Measurements from ENCODE around the gene LHFPL6.

LHFPL6 gene

DNA sequence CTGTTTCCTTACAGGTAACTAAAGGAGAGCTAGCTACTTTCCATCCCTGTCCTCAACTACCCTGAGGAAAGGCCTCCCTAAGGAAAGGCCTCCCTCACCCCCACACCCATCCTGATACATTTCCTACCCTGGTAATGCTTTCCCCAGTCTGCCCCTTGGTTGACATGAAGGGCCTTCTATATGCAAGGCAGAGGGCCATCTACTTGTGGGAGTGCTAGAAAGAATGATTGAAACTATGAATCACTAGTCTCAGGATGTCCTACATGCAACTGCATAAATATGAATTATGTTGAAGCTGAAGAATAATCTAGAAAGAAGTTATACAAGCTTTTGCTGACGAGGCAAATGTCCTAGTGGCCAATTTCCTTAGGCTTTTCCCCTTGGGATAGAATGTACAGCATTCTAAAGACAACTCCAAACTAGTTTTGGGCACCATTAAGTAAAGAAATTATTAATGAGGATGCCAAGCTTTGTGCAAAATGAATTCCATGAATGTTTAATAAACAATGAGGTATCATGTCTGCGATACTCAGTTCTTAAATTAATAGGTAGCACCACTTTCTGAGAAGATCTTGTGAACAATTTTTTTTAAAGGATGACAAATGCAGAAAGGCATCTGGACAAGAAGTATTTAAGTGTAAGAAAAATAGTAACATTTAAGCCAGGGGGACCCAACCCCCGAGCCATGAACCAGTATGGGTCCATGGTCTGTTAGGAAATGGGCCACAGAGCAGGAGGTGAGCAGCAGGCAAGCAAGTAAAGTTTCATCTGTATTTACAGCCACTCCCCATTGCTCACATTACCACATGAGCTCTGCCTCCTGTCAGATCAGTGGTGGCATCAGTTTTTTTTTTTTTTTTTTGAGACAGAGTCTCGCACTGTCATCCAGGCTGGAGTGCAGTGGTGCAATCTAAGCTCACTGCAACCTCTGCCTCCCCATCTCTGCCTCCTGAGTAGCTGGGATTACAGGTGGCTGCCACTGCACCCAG, 223.0 kb downstream of the LHFPL6 start:
- no peak for DNase-seq

DNA sequence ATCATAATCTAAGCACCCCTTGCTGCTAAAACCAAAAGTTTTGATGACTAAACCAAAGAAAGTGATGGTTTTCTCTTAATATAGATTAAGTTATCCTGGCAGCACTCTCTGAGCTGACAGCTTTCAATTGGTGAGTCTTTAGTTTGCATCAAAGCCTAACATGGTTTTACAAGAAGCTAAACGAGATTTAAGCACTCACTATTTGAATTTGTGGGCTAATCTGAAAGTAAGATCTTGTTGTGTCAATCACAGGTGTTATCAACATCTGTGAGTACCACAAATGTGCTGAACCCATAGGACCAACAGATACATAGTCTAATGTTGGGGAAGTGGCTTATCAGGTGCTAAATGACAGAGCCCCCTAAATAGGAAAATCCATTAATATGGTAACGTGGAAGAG, 223.9 kb downstream of the LHFPL6 start:
- DNase-seq, result no peak

GRCh38 chr13:39378306-39378705, 224.7 kb downstream of the LHFPL6 start:
- no peak for DNase-seq

DNA sequence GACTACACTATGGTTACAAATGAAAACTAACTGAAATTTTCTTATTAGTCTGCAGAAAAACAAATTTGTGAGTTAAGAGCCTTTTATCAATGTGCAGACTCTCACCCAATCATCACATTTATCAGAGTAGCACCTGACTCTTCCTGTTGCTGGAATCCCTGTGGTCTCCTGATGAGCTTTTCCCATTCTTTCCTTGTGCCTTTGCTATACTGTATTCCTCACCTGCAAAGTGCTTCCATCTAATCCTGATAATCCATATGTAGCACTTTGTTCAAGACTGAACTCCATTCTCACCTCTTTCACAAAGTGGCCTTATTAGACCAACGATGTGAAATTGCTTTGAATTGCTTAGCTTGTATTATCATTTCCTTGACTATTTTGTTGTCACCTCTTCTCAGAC, 225.3 kb downstream of the LHFPL6 start:
- DNase-seq, result no peak

- no peak for DNase-seq
These were observed 226.9 kb downstream of the LHFPL6 start for GRCh38 chr13:39376076-39376475.

DNA sequence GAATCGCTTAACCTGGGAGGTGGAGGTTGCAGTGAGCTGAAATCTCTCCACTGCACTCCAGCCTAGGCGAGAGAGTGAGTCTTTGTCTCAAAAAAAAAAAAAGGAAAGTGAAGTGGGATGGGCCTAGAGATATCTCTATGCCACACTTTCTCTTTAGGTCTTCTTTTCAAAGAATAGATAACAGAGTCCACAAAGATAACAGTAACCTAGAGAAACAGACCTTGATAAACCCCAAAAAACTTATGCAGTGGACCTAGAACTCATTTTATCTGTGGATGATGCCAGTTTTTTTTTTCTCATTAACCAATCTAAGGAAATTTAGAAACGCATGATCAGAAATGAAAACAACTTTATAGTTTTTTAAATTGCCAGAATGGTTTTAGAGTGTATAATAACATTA, 227.4 kb downstream of the LHFPL6 start:
- DNase-seq, result no peak

DNA sequence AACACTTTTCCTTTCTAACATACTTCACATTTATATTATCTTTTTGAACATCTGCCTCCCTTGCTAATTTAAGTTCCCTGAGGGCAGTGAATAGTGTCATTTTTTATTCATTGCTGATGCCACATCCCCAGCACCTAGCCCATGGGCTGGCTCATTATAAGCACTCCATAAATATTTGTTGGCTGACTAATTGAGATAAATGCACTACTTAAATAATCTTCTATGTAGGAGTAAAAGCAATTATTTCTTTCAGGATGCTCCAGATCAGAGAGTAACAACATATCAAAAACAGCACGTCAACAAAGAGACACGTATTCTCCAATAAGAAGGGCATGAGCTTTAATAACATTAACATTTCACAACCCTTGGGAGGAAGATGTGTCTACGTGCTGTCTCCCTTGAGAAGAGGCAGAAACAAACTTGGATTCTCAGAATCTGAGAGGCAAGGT, 228.2 kb downstream of the LHFPL6 start:
- no peak for DNase-seq

DNA sequence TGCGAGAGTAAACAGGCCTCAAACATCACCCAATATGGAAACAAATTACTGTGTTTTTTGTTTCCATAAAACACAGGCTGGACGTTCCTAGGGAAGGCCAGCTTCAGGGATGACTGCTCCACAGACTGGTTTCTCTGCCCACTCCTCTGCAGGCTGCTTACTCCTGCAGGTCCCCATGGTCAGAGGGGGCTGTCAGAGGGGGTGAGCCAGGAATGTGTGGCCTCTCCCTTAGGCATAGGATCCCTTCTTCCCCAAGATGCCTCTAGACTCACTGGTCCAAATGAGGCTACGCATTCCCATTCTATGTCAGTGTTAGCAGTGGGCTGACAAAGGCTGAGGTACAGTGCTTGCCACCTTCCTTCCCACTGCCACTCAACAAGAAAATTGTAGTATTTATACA, 229.8 kb downstream of the LHFPL6 start:
- no peak for DNase-seq

DNA sequence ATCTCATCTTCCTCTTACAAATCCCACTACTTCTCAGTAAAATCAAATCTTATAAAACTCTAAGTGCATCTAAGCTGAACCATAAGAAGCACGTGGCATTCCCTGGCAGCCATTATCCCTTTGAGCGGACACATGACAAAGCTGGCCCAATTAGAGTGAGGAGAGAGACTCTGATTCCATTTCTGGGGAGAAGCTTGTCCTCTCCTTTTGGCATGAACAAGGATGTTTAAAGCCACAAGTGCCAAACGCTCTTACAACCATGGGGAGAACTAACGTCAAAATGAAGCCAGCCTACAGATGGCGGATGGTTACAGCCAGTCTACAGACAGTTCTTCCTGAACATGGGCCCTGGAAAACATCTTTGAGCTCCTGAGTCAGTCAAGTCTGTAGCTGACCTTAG, 231.3 kb downstream of the LHFPL6 start:
- no peak for DNase-seq

DNA sequence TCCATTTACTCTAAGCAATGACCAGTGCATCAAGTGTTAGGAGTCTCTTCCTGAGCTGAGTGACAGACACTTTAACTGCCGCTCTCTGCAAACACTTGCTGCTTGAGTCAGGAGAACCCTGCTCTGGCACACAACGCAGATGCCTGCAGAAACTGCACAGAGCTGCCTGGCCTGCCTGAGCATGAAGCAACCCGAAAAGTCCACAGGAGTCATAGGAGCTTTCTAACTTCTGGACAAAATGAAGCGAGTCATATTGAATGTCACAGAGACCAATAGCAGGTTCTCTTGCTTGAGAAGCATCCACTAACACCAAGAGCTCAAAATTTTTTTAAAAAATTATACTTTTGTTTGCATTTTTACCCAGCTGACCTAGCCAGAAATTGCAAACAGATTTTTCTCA, 232.4 kb downstream of the LHFPL6 start:
- DNase-seq, result no peak

DNA sequence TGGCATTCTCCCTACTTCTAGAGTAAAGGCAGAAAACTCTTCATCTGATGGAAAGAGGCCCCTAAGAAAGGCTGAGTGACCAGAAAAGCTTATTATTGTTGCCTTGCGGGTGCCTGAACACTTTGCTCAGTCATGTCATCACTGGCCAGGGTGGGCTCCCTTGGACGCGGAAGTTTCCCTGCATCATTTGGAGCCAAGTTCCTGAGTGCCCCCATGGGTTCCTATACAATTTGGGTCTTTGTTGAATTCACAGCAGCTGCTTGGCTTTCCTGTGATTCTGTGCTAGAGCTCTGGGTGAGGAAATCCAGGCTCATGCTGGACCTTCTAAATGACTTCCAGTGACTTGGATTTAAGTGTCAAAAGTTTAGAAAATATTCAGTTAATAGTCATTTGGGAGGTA, 232.9 kb downstream of the LHFPL6 start:
- DNase-seq, result no peak

- DNase-seq, result no peak
These were observed 233.7 kb downstream of the LHFPL6 start for GRCh38 chr13:39369161-39369890.

DNA sequence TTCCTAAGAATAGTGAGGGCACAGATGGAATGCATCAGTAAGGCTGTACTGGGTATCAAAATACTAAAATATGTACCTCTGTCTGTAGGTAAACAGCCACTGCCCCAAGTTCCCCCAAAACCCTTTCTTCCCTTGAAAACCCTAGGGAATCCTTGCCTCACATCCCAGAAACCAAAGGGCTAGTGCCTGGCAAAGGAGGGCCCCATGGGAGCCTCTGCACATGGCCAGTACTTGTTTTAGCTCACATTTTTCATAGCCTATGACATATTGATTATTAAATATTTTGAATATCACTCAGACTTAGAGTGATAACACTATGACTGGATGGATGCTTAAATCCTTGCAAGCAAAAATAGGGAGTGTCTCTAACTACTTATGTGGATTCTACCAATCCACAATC, 237.1 kb downstream of the LHFPL6 start:
- DNase-seq, result no peak

DNA sequence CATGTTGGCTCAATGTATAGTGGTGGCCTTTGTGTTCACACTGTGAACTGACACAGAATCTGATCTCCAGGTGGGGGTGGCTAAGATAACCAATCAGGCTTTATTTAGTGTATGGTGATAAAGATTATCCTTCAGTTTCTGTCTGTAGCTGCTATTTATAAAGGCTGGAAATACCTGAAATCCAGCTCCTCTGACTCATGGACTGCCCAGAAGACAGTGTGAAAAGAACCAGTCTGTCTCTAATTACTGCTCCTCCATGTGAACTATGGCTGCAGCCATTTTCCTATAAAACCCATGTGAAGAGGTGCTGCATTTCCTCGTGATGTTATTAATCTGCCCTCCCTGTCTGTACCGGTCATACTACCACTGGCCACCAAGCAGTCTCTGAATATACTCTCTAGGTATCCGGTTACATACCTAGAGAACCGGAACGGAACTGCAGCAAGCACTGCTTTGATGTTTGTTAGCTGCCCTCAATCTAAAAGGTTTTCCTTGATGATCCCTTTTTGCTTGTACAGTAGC, 238.0 kb downstream of the LHFPL6 start:
- DNase-seq, result no peak

- no peak for DNase-seq
These were observed 239.6 kb downstream of the LHFPL6 start for GRCh38 chr13:39363382-39363772.

DNA sequence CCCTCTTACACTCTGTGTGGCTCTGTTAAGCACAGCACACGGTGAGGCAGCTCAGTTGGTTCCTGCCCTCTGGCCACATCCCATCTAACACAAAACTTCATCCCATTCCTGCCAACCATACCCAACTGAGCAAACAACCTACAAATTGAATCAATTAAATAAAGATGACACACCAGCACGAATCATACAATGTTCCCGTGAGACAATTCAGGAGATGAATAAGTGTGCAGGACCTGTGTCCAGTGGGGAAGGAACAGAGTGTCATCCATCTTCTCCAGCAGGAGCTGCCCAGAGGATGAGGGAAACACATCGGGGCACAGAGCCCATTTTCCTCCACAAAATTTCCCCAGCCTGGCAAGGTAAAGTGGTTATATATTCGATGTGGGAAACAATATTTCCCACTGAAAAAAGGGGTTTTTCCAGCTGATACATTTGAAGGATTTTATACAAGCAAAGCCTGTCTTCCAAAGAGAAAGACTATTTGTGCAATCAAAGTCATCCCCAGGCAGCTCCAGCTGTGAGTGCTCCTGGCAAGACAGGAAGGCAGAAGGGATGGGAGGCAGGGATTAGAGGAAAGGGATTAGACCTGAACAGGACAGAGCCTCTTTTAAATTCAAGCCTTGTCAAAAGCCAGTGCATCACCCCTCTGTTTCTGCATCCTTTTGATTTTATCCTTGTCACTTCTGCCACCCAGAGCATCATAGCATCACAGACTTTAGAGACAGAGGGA, 240.2 kb downstream of the LHFPL6 start:
- DNase-seq, result no peak

DNA sequence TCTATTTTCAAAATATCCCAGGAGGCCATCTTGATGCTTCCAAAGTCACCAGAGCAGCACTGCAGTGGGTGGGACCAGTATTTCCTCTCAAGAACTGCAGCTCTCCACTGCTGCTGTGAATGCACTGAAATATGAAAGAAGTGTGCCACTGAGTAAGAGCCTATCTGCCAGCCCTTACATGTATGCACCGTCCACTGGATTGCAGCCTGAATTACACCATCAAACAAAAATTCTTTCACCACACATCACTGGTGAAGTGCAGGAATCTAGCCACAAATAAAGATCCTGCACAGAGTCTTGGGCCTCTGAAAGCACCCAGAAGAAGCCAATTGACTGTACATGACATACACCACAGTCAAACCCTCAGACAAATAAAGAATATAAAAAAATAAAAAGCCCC, 249.0 kb downstream of the LHFPL6 start:
- DNase-seq, result no peak

DNA sequence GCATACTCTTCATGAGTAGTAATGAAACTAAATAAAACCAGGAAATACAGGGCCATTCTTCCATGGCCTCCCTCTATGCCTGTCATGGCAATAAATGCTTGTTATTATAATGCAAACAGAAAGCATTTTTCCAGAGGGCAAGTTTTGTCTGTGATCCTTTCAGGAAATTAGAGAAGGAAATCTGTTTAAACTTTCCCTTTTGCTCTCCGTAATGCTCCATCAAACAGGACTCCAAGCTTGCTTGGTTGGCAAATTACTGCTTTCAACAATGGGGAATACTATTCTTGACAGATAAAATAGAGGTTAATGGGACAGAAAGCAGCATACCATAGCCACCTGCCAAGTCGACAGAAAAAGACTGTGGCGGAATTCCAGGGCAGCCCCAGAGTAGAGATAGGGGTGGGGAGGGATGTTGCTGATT, 252.5 kb downstream of the LHFPL6 start:
- no peak for DNase-seq

- no peak for DNase-seq
These were observed 253.5 kb downstream of the LHFPL6 start for GRCh38 chr13:39349391-39349960.

GRCh38 chr13:39347926-39348901, 254.8 kb downstream of the LHFPL6 start:
- no peak for DNase-seq

GRCh38 chr13:39345982-39346381, 257.0 kb downstream of the LHFPL6 start:
- DNase-seq, result no peak
